Colonic mucosa (tissue), 4 donors: ENCODE measurements around the gene BRD3OS. TPM values are rescaled to one million over a fixed set of nuclear protein-coding genes. Genes with fewer than 3 reads are reported as not detected.

ENCODE experiments used
- DNase-seq: peaks from one replicate; pipeline ENCODE4 v3.0.0-alpha.2; 2020
- H3K27ac ChIP-seq: fragments of 200-600 bp; one replicate; pipeline ENCODE4 v1.8.0; 2021
- H3K27me3 ChIP-seq: fragments of 200-600 bp; one replicate; pipeline ENCODE4 v1.8.0; 2021
- H3K36me3 ChIP-seq: fragments of 200-600 bp; one replicate; pipeline ENCODE4 v1.8.0; 2021
- H3K4me1 ChIP-seq: fragments of 200-600 bp; one replicate; pipeline ENCODE4 v1.8.0; 2021; ENCODE audit warnings: mild to moderate bottlenecking
- H3K4me3 ChIP-seq: fragments of 200-600 bp; one replicate; pipeline ENCODE4 v1.8.0; 2021
- H3K9ac ChIP-seq, 2 donors: one replicate each; pipeline ENCODE4 v1.7.0; 2013; ENCODE audit warnings: control low read depth in 2 of 2, low read depth in 2 of 2, low read length in 2 of 2
- H3K9me3 ChIP-seq: fragments of 200-600 bp; one replicate; pipeline ENCODE4 v1.8.0; 2021
- intact Hi-C: fragments of 100-400 bp; cut with DNase I; formaldehyde crosslinking; loops from one replicate; pipeline ENCODE4 v1.14.1; 2022
- total RNA-seq, 2 donors: library from RNA; stranded (reverse); fragmentation: NEBNext Ultra II Directional in 1 of 2; extraction: Animal tissue kit (Norgen Biotek cat#: 25700) in 1 of 2; gene quantifications; one replicate each; pipeline ENCODE4 v1.2.1, GENCODE V29; 2021
- TF ChIP-seq, protein P1 (sequence below): fragments of 200-600 bp; IDR thresholded peaks from one replicate; pipeline ENCODE4 v1.8.0; 2022; ENCODE audit warnings: antibody characterized with exemption, mild to moderate bottlenecking
- donor health status: healthy.
- donor health status: DM: no; HTN: no; CAD: no.
- donor health status: DM: no; HTN: no; CAD: no.

Gene BRD3OS
- total RNA-seq, 2 donors from 2014 or later = 5.2 to 6.9 TPM

DNA sequence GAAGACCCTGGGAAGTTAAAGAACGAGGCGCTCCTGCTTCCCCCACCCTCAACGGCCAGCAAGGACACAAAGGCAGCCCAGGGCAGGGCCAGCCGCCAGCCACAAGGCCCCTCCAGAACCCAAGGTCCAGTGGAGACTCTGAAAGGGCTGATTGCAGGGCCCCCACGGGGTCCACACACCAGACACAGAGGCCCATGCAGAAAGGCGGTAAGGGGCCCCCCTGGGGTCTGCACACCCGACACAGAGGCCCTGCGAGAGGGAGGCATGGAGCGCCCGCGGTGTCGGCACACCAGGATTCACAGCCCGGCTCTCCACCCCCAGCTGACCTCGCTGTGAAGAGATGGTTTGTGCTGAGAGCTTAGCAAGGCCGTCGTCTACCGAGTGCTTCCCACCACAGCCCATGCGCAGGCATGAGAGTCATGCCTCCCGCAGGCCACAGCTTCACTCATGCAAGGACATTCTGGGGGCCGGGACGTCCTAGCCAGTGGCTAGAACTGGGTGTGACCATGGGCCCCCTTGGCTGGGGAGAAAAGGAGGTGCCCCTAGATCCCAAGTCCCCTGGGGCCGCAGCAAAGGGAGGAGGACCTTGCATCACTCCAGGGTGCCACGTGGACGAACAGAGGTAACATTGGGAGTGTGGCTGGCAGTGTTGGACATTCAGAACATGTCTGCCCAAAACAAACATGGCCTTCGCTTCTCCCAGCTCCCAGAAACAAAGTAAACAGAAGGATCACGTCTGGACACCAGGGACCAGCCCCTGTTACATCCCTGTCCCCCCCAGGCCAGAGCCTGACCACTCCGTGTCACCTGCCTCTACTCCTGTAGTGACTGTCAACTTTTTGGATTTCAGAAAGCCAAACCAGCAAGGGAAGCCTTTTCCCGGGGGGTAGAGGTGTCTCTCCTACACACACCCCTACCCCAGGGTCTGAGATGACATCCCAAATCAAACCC is 32.7 kb downstream of the BRD3OS start:
- peaks cover 15% of the 10 kb centered on the region for H3K4me1 ChIP-seq
- intact Hi-C loops = no loop called here
- no peak overlapping the region for H3K4me3 ChIP-seq
- no peak overlapping the region for H3K27ac ChIP-seq
- no peak overlapping the region for H3K9ac ChIP-seq
- DNase-seq = no peak
- TF ChIP-seq, protein P1, sequence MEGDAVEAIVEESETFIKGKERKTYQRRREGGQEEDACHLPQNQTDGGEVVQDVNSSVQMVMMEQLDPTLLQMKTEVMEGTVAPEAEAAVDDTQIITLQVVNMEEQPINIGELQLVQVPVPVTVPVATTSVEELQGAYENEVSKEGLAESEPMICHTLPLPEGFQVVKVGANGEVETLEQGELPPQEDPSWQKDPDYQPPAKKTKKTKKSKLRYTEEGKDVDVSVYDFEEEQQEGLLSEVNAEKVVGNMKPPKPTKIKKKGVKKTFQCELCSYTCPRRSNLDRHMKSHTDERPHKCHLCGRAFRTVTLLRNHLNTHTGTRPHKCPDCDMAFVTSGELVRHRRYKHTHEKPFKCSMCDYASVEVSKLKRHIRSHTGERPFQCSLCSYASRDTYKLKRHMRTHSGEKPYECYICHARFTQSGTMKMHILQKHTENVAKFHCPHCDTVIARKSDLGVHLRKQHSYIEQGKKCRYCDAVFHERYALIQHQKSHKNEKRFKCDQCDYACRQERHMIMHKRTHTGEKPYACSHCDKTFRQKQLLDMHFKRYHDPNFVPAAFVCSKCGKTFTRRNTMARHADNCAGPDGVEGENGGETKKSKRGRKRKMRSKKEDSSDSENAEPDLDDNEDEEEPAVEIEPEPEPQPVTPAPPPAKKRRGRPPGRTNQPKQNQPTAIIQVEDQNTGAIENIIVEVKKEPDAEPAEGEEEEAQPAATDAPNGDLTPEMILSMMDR = no peak
- no peaks in the 10 kb centered on the region for H3K27me3 ChIP-seq
- no peaks in the 10 kb centered on the region for H3K36me3 ChIP-seq
- H3K9me3 ChIP-seq = no peaks in the 10 kb centered on the region

- no peaks in the 10 kb centered on the region for H3K36me3 ChIP-seq
- H3K9ac ChIP-seq = no peak overlapping the region
- peak; percentile 11 for DNase-seq
- H3K27ac ChIP-seq = no peak overlapping the region
- H3K9me3 ChIP-seq = no peaks in the 10 kb centered on the region
- intact Hi-C loops = no loop called here
- peaks cover 15% of the 10 kb centered on the region for H3K4me1 ChIP-seq
- H3K4me3 ChIP-seq = no peak overlapping the region
- TF ChIP-seq, protein P1 = no peak
- H3K27me3 ChIP-seq = no peaks in the 10 kb centered on the region
Measured at GRCh38 chr9:134058716-134059115, 33.4 kb downstream of the BRD3OS start.

GRCh38 chr9:134059188-134059641 is 33.9 kb downstream of the BRD3OS start:
- H3K27me3 ChIP-seq = no peaks in the 10 kb centered on the region
- no peak overlapping the region for H3K27ac ChIP-seq
- TF ChIP-seq, protein P1 = no peak
- DNase-seq = peak; percentile 13
- intact Hi-C loops = no loop called here
- no peaks in the 10 kb centered on the region for H3K9me3 ChIP-seq
- H3K4me1 ChIP-seq = peaks cover 15% of the 10 kb centered on the region
- H3K4me3 ChIP-seq = no peak overlapping the region
- no peak overlapping the region for H3K9ac ChIP-seq
- no peaks in the 10 kb centered on the region for H3K36me3 ChIP-seq

DNA sequence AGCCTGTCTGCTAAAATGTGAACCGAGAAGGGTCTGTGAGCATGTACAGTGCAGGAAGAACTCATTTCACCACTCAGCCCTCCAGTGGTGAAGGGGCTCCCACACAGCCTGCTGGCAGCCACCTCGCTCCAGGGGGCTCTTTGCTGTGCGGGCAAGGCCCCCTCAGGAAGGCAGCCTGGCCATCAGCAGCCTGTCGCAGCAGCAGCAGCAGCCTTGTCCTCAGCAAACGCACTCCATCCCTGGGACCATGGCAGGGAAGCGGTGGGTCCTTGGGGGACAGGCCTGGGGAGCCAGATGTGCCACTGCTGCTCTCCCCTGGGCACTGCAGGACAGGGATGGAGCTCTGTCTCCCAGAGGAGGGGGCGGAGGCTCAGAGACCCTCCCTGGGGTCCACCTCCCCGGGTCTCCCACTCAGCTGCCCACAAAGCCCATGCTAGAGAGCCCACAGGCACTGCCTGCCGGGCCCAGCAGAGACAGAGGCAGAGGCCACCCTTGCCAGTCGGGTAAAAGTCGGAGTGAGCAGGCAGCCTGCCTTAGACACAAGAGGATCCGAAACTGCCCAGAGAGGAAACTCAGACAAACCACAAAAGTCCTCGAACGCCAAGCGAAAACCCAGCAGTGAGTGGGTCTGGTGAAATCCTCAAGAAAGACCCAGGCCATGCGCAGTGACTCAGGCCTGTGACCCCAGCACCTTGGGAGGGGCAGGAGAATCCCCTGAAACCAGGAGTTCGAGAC is 34.5 kb downstream of the BRD3OS start:
- Histone ChIP-seq H3K4me1 (peaks cover 15% of the 10 kb centered on the region), H3K9me3 (no peaks in the 10 kb centered on the region), H3K9ac (peak overlapping the region in 1 of 2 donors; percentile 30), H3K4me3 (no peak overlapping the region), H3K36me3 (no peaks in the 10 kb centered on the region), H3K27me3 (no peaks in the 10 kb centered on the region), H3K27ac (no peak overlapping the region)
- intact Hi-C loops = no loop called here
- TF ChIP-seq, protein P1 = no peak
- no peak for DNase-seq

DNA sequence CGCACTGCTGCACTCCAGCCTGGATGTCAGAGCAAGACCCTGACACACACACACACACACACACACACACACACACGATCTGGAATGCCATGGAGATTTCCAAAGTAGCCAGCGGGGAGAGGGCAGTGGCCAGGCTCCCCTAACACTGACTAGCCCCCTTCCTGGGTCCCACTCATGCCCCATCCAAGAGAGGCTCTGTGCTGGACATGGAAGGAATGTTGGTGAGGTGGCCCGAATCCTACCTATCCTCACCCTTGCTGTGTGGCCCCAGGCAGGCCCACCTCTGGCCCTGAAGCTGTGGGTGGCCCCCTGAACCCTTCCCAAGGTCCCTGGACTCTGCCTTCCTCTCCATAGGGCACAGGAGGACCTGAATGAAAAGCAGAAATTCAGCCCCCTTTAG is 35.3 kb downstream of the BRD3OS start:
- no peaks in the 10 kb centered on the region for H3K27me3 ChIP-seq
- intact Hi-C loops = no loop called here
- no peaks in the 10 kb centered on the region for H3K9me3 ChIP-seq
- peaks cover 15% of the 10 kb centered on the region for H3K4me1 ChIP-seq
- no peak overlapping the region for H3K4me3 ChIP-seq
- H3K27ac ChIP-seq = no peak overlapping the region
- H3K9ac ChIP-seq = no peak overlapping the region
- H3K36me3 ChIP-seq = no peaks in the 10 kb centered on the region
- DNase-seq = no peak
- TF ChIP-seq, protein P1 = no peak
